ENCODE measurements around the gene MX1. TPM values are rescaled to one million over a fixed set of nuclear protein-coding genes. Genes with fewer than 3 reads are reported as not detected.

The MX1 gene
- total RNA-seq, 2 experiments from 2014 or later = 39.4 to 40.0 TPM

DNA sequence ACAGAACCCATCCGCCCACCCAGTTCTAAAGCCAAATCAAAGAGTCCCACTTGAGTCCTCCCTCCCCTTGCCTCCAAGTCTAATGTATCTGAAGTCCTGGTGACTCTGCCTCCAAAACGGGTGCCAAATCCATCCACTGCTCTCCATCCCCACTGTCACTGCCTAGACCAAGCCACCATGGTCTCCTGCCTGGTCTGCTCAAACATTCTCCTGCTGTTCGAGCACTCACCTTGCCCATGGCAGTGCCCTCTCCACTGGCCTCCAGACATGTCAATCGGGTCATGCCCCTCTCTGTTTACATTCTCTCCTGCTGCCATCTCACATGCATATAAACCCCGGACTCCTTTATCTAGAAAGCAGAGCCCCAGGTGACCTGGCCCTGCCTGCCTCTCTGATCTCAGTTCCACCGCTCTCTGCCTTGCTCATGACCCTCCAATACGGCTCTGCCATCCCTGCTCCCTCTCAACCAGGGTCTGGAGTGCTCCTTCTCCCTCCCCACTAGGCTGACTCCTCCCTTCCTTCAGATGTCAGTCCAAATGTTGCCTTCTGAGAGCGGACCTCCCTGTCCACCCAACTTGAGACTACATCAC lies 32.1 kb upstream of the MX1 start:
- H3K27me3 Mint-ChIP-seq = no peaks in the 10 kb centered on the region
- no peaks in the 10 kb centered on the region for H3K9me3 Mint-ChIP-seq
- no peak overlapping the region for H3K4me3 Mint-ChIP-seq
- ChIA-PET CTCF (no interaction called here), POLR2A (no interaction called here)
- peaks cover 3% of the 10 kb centered on the region for H3K36me3 Mint-ChIP-seq (ENCODE audit: low read depth)
- H3K4me1 Mint-ChIP-seq (ENCODE audit: low read depth) = no peaks in the 10 kb centered on the region
- ATAC-seq (no peak), DNase-seq (no peak)
- H3K27ac Mint-ChIP-seq = no peak overlapping the region
- TF ChIP-seq CTCF (IDR thresholded peaks at IDR 0.05) = no peak
- intact Hi-C loops (cut with micrococcal nuclease) = no loop called here

DNA sequence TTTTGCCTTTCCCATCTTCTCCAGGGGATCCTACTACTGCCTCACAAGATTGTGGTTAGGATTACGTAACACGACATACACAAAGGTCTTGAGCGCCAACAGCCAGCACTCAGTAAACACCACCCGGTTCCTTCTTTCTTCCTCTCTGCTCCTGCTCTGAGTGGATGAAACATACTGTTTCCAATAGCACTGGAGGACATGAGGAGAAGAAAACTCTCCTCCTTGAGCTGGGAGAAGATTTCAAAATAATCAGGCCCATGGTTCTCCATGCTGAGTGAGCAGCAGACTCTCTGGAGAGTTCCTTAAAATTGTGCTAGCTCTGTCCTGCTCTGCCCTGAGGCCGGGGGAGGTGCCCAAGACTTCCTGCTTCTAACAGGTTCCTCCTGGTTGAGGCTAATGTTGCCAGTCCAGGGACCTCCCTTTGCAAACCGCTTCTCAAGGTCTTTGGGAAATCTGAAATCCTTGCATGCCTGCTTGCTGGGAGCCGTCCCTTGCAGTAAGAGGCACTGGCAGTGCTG lies 29.4 kb upstream of the MX1 start:
- POLR2A ChIA-PET = no interaction called here
- H3K27ac Mint-ChIP-seq = no peak overlapping the region
- peaks cover 6% of the 10 kb centered on the region for H3K36me3 Mint-ChIP-seq (ENCODE audit: low read depth)

DNA sequence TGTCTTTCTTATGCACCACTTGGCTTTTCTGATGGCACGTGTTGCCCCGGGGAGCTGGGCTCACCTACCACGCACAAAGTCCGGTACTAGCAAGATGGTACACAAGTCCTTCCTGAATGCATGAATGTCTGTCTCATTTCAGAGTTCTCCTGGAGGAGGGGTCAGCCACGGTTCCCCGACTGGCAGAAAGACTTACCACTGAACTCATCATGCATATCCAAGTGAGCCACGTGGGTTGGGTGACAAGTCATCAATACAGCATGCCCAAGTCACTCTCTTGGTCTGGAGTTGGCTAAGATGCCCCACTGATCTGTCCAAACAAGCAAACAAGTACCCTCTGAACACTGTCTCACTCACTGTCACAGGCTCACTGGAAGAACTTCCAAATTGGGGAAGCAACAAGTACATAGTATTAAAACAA lies 28.6 kb upstream of the MX1 start:
- DNase-seq (no peak), ATAC-seq (no peak)
- no peak for TF ChIP-seq CTCF (IDR thresholded peaks at IDR 0.05)
- H3K4me3 Mint-ChIP-seq = no peak overlapping the region
- POLR2A ChIA-PET = interaction anchor here (0.7 kb wide), 1 partner anchor 9 kb away, joined by 3 read pairs; no protein-coding TSS in a partner anchor
- CTCF ChIA-PET = no interaction called here
- H3K27ac Mint-ChIP-seq = no peak overlapping the region
- no peaks in the 10 kb centered on the region for H3K4me1 Mint-ChIP-seq (ENCODE audit: low read depth)
- no peaks in the 10 kb centered on the region for H3K27me3 Mint-ChIP-seq
- peaks cover 9% of the 10 kb centered on the region for H3K36me3 Mint-ChIP-seq (ENCODE audit: low read depth)
- no peaks in the 10 kb centered on the region for H3K9me3 Mint-ChIP-seq
- intact Hi-C loops (cut with micrococcal nuclease) = no loop called here

More for the DNA sequence above, 29.4 kb upstream of the MX1 start:
- no peak for TF ChIP-seq CTCF (IDR thresholded peaks at IDR 0.05)
- no peak for DNase-seq
- no peaks in the 10 kb centered on the region for H3K4me1 Mint-ChIP-seq (ENCODE audit: low read depth)
- no peaks in the 10 kb centered on the region for H3K27me3 Mint-ChIP-seq
- CTCF ChIA-PET = interaction anchor here (0.9 kb wide), 1 partner anchor 21 kb away, joined by 3 read pairs; no protein-coding TSS in a partner anchor
- ATAC-seq = no peak
- no peak overlapping the region for H3K4me3 Mint-ChIP-seq
- no peaks in the 10 kb centered on the region for H3K9me3 Mint-ChIP-seq
- intact Hi-C loops (cut with micrococcal nuclease) = no loop called here

GRCh38 chr21:41398251-41398650 lies 27.8 kb upstream of the MX1 start:
- DNase-seq = no peak
- no peak overlapping the region for H3K27ac Mint-ChIP-seq
- TF ChIP-seq CTCF (IDR thresholded peaks at IDR 0.05) = no peak
- no peaks in the 10 kb centered on the region for H3K9me3 Mint-ChIP-seq
- intact Hi-C loops (cut with micrococcal nuclease) = no loop called here
- H3K27me3 Mint-ChIP-seq = no peaks in the 10 kb centered on the region
- ChIA-PET POLR2A (no interaction called here), CTCF (no interaction called here)
- ATAC-seq = no peak
- H3K36me3 Mint-ChIP-seq (ENCODE audit: low read depth) = peaks cover 9% of the 10 kb centered on the region
- no peak overlapping the region for H3K4me3 Mint-ChIP-seq
- H3K4me1 Mint-ChIP-seq (ENCODE audit: low read depth) = no peaks in the 10 kb centered on the region

GRCh38 chr21:41398831-41399230 lies 27.2 kb upstream of the MX1 start:
- Mint-ChIP-seq H3K4me1 (ENCODE audit: low read depth) (no peaks in the 10 kb centered on the region), H3K27ac (no peak overlapping the region), H3K27me3 (no peaks in the 10 kb centered on the region), H3K9me3 (no peaks in the 10 kb centered on the region), H3K4me3 (no peak overlapping the region), H3K36me3 (ENCODE audit: low read depth) (peaks cover 9% of the 10 kb centered on the region)
- ATAC-seq = no peak
- no peak for DNase-seq
- TF ChIP-seq CTCF (IDR thresholded peaks at IDR 0.05) = no peak
- CTCF ChIA-PET = no interaction called here
- intact Hi-C loops (cut with micrococcal nuclease) = no loop called here
- POLR2A ChIA-PET = no interaction called here
